Stimulated activated CD8-positive, alpha-beta memory T cell treated with anti-CD3 and anti-CD28 coated beads, Interleukin-15, amount 100 ng/mL, for 24 hours (primary cell): ENCODE measurements around the gene GRIN1.

Experiments
- DNase-seq: peaks from one replicate; pipeline ENCODE4 v3.0.0-alpha.2; 2020; ENCODE audit warnings: low read depth

Gene GRIN1

DNA sequence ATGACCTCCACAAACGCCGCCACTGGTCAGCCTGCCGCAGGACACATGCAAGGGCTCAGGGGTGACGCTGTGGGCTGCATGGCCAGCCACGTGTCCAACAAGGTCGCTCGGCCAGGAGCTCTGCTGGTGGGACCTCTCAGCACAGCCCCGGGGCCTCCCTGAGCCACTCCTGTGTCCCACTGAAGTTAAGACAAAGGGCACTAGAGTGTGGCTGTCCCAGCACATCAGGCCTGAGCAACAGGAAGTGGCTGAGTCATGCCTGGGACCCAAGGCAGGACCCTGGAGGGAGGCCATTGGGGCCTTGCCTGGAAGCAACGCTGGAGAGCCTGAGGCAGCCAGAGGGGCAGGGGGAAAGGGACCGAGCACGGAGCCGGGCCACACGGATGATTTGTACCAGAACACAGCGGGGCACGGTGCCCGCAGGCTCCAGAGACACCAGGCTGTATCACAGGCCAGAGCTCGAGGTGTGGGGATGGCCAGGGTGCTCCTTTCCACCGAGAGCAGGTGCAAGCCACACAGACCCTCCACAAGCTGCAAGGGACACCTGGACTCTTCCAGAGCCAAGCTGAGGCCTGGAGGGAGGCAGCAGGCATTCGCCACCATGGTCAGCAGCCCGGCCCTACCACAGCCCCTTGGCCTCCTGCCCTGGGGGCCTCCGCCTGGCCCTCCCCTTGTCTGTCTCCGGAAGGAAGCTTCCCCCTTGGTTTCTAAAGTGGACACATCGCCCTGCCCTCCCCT, 39.4 kb downstream of the GRIN1 start:
- no peak for DNase-seq

DNA sequence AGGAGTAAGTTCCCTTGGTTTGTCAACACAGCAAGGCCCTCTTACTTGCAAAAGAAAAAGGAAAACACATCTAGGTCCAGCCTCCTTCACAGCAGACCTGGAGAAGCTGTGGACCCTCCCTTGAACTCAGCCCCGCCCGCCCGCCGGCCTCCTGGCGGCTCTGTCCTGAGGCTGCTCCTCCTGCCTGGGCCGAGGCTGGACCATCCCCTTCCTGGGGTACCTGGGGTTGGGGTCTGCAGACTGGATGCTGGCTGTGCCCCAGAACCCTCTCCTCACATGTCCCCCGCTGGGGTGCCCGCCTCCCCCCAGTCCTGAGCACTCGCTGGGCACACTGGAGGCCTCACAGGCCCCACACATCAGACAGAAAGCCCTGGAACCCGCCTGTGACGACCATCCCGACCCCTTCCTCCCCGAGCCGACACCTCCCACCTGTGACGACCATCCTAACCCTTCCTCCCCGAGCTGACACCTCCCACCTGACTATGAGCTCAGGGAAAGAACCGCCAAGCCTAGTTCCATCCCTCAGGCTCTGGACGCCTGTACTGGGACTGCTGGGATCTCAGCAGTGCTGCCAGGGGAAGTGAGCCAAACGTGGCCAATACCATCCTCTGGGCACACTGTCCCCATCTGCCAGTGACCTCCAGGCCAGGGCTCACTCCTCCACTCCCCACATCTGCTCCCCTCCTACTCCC, 40.1 kb downstream of the GRIN1 start:
- no peak for DNase-seq

- DNase-seq: no peak
These were observed 40.8 kb downstream of the GRIN1 start for GRCh38 chr9:137179761-137180160.

- DNase-seq: no peak
These were observed 41.5 kb downstream of the GRIN1 start for GRCh38 chr9:137180491-137180890.

DNA sequence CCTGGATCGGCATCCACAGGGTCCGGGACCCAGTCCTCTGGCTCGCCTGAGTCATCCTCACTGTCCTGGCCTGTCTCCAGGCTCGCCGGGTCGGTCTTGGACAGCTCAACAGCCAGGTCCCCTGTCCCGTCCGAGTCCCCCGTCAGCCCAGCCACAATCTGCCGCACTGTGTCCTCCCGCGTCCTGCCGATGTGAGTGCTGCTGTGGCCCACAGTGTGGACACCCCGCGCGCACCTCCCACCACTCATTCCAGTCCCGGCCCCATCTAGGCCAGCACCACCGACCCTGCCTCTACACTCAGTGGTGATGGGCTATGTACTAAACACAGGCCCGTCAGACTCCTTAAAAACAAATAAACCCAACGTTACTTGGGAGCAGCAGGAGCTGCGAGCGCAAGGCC, 42.7 kb downstream of the GRIN1 start:
- no peak for DNase-seq

GRCh38 chr9:137182836-137183235, 43.9 kb downstream of the GRIN1 start:
- DNase-seq: no peak

DNA sequence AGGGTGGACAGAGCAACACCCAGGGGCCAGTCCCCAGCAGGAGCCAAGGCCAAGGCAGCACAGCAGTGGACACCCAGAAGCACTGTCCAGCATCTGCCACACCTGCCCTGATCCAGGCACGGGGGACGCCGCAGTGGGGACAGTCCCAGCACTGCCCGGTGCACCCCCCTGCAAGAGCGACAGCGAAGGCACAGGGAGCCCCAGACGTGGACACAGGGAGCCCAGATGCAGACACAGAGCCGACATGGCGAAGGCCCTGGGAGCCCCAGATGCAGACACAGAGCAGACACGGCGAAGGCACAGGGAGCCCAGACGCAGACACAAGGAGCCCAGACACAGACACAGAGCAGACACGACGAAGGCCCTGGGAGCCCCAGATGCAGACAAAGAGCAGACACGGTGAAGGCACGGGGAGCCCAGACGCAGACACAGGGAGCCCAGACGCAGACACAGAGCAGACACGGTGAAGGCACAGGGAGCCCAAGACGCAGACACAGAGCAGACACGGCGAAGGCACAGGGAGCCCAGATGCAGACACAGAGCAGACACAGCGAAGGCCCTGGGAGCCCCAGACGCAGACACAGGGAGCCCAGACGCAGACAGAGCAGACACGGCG, 45.1 kb downstream of the GRIN1 start:
- DNase-seq: no peak

GRCh38 chr9:137184881-137185660, 46.1 kb downstream of the GRIN1 start:
- DNase-seq: no peak

- no peak for DNase-seq
These were observed 47.0 kb downstream of the GRIN1 start for GRCh38 chr9:137185921-137186320.

DNA sequence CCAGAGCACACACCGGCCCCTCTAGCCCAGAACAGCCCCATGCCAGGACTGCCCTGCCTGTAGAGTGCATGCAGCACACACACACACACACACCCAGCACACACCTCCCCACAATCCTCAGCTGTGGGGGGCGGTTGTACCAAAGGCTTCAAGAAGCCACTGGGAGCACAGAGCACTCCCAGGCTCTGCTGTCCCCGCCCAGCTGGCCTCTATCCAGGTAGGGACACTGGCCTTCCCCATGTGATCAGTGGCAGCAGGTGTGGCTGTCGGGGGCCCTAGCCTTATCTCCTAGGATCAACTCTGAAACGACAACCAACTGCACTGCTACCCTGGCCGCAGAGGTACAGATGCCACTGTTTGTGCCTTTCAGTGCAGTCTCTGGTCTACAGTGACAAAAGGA, 47.4 kb downstream of the GRIN1 start:
- no peak for DNase-seq

DNA sequence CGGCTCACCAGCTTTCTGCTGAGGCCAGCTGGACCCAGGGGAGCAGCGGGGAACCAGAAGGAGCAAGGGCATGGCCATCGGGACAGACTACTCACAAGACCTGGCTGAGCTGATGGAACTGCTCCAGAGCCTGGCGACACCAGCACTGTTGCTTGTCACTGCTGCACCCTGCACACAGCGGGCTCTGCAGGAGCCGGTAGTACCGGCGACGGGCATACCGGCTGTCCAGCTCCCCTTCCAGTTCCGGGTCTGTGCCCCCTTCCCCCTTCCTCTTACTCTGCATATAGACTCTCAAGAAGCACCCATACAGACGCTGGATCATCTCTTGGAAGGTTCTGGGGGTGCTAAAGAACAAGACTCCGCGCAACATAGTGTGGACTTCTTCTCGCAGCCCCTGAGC, 48.4 kb downstream of the GRIN1 start:
- no peak for DNase-seq

DNA sequence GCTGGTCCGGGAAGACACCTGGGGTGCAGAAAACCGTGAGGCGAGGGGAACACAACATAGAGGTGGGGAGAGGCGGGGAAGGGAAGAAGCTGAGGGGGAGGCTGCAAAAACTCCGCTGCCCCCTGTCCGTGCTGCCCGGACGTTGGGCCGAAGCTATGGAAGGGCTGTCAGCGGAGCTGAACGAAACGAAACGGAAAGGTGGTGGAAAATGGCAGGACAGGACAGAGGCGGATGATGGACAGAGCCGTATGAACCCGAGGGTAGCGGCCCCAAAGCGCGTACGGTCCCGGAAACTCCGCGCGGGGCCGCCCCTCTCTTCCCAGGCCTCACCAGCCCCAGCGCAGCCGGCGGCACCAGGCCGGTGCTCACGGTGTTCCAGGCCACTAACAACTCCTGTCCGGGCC, 49.1 kb downstream of the GRIN1 start:
- no peak for DNase-seq

- DNase-seq: peak; percentile 98
These were observed 49.7 kb downstream of the GRIN1 start, which contains the start of the genes ANAPC2 and SSNA1 for GRCh38 chr9:137188490-137189296. Gene ANAPC2, minus strand, starts transcription at chr9:137188560. Its CDS starts 28 bp downstream, at chr9:137188532. Gene SSNA1, plus strand, starts transcription at chr9:137188676. Its CDS starts 51 bp downstream, at chr9:137188727.

DNA sequence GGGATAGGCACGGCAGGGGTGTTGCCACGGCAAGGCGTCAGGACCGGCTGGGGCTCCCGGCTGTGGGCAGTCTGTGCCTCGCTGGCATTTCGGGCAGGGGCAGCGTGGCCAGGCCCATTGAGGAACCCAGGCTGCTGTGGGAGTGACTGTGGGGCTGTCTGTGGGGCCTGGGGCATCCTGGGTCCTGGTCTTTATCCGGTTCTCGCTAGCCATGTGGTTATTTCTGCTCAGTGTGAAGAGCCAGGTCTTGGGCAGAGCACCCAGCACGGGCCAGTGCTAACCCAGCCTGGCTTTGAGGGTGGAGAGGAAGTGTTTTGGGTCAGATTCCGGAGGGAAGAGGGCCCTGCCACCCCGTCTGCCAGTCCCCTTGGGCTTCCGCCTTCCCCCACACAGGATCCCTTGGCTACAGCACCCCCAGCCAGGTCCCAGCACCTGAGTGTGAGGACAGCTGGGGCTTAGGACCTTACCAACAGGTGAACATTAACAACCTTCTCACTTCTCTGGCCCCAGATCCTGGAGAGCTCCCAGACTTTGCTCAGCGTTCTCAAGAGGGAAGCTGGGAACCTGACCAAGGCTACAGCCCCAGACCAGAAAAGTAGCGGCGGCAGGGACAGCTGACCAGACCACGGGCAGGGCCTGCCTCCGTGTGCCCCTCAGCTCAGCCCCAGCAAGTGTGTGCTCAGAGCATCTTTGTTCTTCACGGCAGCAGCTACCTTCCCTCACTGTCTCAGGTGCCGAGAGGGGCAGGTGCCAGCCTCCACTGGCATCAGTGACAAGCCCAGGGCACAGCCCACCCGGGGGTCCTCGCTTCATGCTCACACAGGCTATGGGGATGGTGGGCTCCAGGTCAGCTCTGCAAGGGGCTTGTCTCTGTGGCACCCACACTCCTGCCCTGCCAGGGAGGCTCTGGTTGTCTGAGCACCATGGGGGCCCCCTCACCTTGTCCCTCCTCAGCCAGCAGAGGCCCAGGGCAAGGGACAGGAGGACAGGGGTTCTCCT, 50.6 kb downstream of the GRIN1 start:
- no peak for DNase-seq

- no peak for DNase-seq
These were observed 51.4 kb downstream of the GRIN1 start for GRCh38 chr9:137190315-137190856.

DNA sequence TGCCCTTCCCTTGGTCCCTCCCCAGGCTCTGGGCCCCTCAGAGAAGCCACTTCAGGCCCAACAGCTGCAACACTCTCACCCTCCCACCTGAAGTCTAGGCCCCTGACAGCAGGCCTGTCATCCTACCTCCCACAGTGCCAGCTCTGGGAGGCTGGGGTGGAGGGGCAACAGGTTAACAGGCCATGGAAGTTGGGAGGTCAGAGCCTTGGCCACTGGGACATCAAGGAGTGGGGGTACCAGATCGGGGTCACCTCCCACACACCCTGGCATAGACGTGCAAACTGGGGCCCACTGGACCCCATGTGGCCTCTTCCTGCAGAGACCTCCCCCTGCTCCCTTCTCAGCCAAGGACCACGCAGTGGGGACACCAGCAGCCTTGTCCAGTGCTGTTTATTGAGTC, 52.3 kb downstream of the GRIN1 start:
- no peak for DNase-seq

DNA sequence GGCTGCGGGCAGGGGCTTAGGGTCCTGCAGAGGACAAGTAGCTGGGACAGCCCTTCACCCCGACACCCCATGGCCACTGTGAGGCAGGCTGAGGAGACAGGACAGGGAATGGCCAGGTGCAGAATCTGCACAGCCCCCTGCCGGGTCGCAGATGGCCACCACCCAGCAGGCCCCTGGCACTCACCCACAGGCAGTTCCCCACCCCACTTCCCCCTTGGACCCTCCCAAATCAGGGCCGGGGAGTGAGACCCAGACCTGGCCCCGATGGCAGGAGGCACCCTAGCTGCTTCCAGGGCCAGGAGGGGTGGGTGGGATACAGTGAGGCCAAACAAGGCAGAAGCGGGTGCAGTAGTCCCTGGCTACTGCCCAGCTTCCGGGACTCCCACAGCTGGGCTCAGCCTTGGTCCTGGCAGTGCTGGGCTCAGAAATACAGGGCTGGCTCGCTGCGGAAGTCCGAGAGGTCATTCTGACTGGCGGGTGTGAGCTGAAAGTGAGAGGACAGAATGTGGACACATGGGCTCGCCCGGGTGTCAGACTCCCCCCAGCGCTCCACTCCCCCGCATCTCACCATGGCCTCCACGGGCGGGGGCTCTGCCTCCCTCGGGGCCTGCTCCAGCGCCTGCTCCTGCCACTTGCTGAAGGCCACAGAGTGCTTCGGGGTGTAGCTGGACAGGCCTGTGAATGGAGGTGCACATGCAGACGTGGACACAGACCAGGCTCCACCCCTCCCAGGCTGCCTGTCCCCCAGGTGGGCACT, 52.9 kb downstream of the GRIN1 start:
- DNase-seq: no peak

GRCh38 chr9:137192448-137192780, 53.5 kb downstream of the GRIN1 start:
- DNase-seq: no peak

GRCh38 chr9:137192859-137193258, 53.9 kb downstream of the GRIN1 start:
- no peak for DNase-seq
